Transverse colon (tissue), 3 donors: ENCODE measurements around the gene SLC24A4.

Experiments used
- EP300 ChIP-seq: sonication (generic); formaldehyde crosslinking; IDR thresholded peaks from one replicate; pipeline ENCODE4 v1.6.1; 2017; ENCODE audit warnings: antibody characterized with exemption, low read depth
- TF ChIP-seq, protein P1 (sequence below), 5 experiments: fragments of 200-600 bp in 3 of 5; fragments of 450-650 bp in 2 of 5; sonication (generic) in 3 of 5; IDR thresholded peaks; 1 replicate in 2 of 5; 2 replicates in 3 of 5; pipeline ENCODE4 v1.5.1; 2016 to 2017; ENCODE audit warnings: antibody characterized with exemption in 5 of 5, inconsistent platforms in 3 of 5, mild to moderate bottlenecking in 2 of 5, moderate library complexity in 1 of 5

- TF ChIP-seq, protein P1, sequence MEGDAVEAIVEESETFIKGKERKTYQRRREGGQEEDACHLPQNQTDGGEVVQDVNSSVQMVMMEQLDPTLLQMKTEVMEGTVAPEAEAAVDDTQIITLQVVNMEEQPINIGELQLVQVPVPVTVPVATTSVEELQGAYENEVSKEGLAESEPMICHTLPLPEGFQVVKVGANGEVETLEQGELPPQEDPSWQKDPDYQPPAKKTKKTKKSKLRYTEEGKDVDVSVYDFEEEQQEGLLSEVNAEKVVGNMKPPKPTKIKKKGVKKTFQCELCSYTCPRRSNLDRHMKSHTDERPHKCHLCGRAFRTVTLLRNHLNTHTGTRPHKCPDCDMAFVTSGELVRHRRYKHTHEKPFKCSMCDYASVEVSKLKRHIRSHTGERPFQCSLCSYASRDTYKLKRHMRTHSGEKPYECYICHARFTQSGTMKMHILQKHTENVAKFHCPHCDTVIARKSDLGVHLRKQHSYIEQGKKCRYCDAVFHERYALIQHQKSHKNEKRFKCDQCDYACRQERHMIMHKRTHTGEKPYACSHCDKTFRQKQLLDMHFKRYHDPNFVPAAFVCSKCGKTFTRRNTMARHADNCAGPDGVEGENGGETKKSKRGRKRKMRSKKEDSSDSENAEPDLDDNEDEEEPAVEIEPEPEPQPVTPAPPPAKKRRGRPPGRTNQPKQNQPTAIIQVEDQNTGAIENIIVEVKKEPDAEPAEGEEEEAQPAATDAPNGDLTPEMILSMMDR (IDR thresholded peaks at IDR 0.05) = no peak
- TF ChIP-seq EP300 = no peak
Measured at GRCh38 chr14:92386165-92386564, 63.2 kb downstream of the SLC24A4 start.
